Measurements from ENCODE around the gene HSD17B8.

HSD17B8 gene

DNA sequence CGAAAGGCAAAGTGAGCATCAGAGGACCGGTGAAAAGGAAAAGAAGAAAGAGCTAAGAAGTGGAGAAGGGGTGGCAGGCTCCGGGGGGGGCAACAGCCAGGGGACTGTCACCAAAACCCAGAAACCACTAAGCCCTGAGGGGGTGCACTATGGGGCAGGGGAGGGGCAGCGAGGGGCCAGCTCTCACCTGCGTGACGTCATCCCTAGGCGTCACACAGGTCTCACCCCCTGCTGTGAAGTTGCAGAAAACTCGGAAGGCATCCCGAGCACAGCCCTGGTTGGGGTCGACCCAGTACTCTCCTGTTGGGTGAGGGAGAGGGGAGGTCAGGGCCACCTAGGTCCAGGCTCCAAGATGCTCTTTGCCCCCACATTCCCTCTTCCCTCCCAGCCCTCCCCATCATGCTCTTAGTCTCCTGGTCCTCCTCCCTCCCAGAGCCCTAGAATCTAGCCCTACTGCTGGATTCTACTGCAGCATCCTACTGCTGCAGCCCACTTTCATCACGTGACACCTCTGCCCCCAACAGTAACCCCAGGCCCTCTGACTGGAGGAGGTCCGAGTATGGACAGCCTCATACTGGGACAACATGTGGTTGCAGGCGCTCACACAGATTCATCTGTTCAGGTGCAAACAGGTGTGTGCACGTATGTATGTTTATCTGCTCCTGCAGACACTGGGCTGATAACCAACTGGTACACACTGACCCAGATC, 39.6 kb upstream of the HSD17B8 start:
- no peaks in the 10 kb centered on the region for H3K36me3 ChIP-seq (ENCODE audit: control insufficient read depth in 1 of 2, insufficient read depth in 2 of 2, low read depth in 1 of 2, low read length in 2 of 2)
- H2BK12ac ChIP-seq (ENCODE audit: low read length in 2 of 2) = no peak overlapping the region
- H3K18ac ChIP-seq (ENCODE audit: low read depth in 1 of 2, low read length in 2 of 2) = no peak overlapping the region
- WGBS = 65% methylated on average over 14 of the region's 14 CpGs
- no peaks in the 10 kb centered on the region for H3K9me3 ChIP-seq (ENCODE audit: control insufficient read depth, low read length)
- H4K8ac ChIP-seq (ENCODE audit: low read length) = no peak overlapping the region
- H3K9ac ChIP-seq (ENCODE audit: low read length) = no peak overlapping the region
- H3K4ac ChIP-seq (ENCODE audit: low read depth in 1 of 2, low read length in 2 of 2) = no peak overlapping the region
- no peak overlapping the region for H3K4me2 ChIP-seq (ENCODE audit: low read length, poor library complexity, severe bottlenecking)
- H2BK5ac ChIP-seq (ENCODE audit: low read depth, low read length, poor library complexity, severe bottlenecking) = no peak overlapping the region
- H3K23ac ChIP-seq (ENCODE audit: low read length in 2 of 2) = no peak overlapping the region
- no peak overlapping the region for H2AFZ ChIP-seq (ENCODE audit: low read depth, low read length)
- peak overlapping the region; percentile 26 for H2BK15ac ChIP-seq (ENCODE audit: low read depth, poor library complexity, severe bottlenecking)
- peaks cover 13 to 24% of the 10 kb centered on the region in 2 experiments for H3K27me3 ChIP-seq (ENCODE audit: control insufficient read depth in 1 of 2, insufficient read depth in 1 of 2, low read length in 2 of 2)
- no peak overlapping the region for H4K91ac ChIP-seq (ENCODE audit: low read length)
- no peak for DNase-seq
- H2AK5ac ChIP-seq (ENCODE audit: low read length, severe bottlenecking) = no peak overlapping the region
- H3K27ac ChIP-seq (ENCODE audit: low read length, poor library complexity, severe bottlenecking) = no peak overlapping the region
- no peak overlapping the region for H3K4me3 ChIP-seq (ENCODE audit: insufficient read depth in 1 of 2, low read depth in 1 of 2, low read length in 2 of 2)
- H3K4me1 ChIP-seq (ENCODE audit: control insufficient read depth, insufficient read depth, low read depth, low read length) = peaks cover 10% of the 10 kb centered on the region
- no peak overlapping the region for H3K14ac ChIP-seq (ENCODE audit: low read length in 2 of 2)
- H2BK120ac ChIP-seq (ENCODE audit: low read depth, low read length) = no peak overlapping the region
- H3K79me1 ChIP-seq (replicated peaks; ENCODE audit: low read length, poor library complexity, severe bottlenecking) = no peaks in the 10 kb centered on the region

DNA sequence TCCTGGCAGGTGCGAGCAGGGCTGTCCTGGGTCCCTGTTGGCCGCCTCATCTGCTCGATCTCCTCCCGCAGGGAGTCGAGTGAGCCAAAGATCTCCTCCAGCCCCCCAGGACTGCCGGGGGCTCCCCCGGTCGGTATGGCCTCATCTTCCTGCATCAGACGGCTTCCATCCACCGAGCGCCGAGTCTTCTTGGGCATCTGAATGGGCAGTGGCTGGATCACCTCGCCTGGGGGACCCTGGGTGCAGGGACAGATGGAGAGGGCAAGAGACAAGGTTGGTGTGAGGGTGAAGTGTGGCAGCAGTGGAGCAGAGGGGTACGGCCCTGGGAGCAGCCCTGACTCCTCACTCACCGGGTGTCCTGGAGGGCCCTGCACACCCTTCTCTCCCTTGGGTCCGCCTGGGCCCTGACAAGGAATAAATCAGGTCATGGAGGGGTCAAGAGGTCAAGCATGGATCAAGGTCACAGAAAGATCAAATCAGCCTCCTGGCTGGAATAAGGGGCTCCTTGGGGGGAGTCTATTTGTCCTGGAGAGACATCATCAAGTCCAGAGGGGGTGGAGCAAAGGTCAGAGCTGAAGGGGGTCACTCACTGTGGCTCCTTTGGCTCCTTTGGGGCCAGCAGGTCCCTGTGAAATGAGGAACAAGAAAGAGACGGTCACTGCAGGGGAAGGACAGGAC, 38.7 kb upstream of the HSD17B8 start:
- Histone ChIP-seq H3K27me3 (ENCODE audit: control insufficient read depth in 1 of 2, insufficient read depth in 1 of 2, low read length in 2 of 2) (peaks cover 13 to 24% of the 10 kb centered on the region in 2 experiments), H2AK5ac (ENCODE audit: low read length, severe bottlenecking) (no peak overlapping the region), H4K8ac (ENCODE audit: low read length) (no peak overlapping the region), H4K91ac (ENCODE audit: low read length) (no peak overlapping the region), H3K4me3 (ENCODE audit: insufficient read depth in 1 of 2, low read depth in 1 of 2, low read length in 2 of 2) (no peak overlapping the region), H3K4me2 (ENCODE audit: low read length, poor library complexity, severe bottlenecking) (no peak overlapping the region), H3K9me3 (ENCODE audit: control insufficient read depth, low read length) (no peaks in the 10 kb centered on the region), H3K4ac (ENCODE audit: low read depth in 1 of 2, low read length in 2 of 2) (no peak overlapping the region), H2BK12ac (ENCODE audit: low read length in 2 of 2) (no peak overlapping the region), H2BK5ac (ENCODE audit: low read depth, low read length, poor library complexity, severe bottlenecking) (no peak overlapping the region), H3K14ac (ENCODE audit: low read length in 2 of 2) (no peak overlapping the region), H3K9ac (ENCODE audit: low read length) (no peak overlapping the region), H3K27ac (ENCODE audit: low read length, poor library complexity, severe bottlenecking) (no peak overlapping the region), H3K18ac (ENCODE audit: low read depth in 1 of 2, low read length in 2 of 2) (no peak overlapping the region), H2BK120ac (ENCODE audit: low read depth, low read length) (no peak overlapping the region), H3K79me1 (replicated peaks; ENCODE audit: low read length, poor library complexity, severe bottlenecking) (no peaks in the 10 kb centered on the region), H3K4me1 (ENCODE audit: control insufficient read depth, insufficient read depth, low read depth, low read length) (peaks cover 10% of the 10 kb centered on the region), H3K23ac (ENCODE audit: low read length in 2 of 2) (no peak overlapping the region), H2BK15ac (ENCODE audit: low read depth, poor library complexity, severe bottlenecking) (no peak overlapping the region), H3K36me3 (ENCODE audit: control insufficient read depth in 1 of 2, insufficient read depth in 2 of 2, low read depth in 1 of 2, low read length in 2 of 2) (no peaks in the 10 kb centered on the region), H2AFZ (ENCODE audit: low read depth, low read length) (no peak overlapping the region)
- no peak for DNase-seq
- WGBS = 86% methylated on average over 17 of the region's 17 CpGs

DNA sequence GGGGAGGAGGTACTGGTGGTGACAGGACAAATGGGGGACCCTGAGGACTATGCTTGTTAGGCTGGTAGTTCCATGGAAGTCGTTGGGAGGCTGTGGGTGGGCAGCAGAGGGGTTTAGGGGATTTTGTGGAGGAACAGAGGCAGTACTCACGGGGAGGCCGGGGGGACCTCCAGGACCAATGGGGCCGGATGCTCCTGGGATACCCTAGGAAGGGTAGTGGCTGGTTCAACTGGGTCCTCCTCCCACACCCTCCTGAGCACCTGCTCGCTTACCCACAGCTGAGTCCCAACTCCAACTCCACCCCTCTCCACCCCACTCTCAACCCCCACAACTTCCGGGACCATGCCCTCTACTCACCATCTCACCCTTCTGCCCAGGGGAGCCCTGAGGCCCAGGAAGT, 38.1 kb upstream of the HSD17B8 start:
- Histone ChIP-seq H3K36me3 (ENCODE audit: control insufficient read depth in 1 of 2, insufficient read depth in 2 of 2, low read depth in 1 of 2, low read length in 2 of 2) (no peaks in the 10 kb centered on the region), H3K4me3 (ENCODE audit: insufficient read depth in 1 of 2, low read depth in 1 of 2, low read length in 2 of 2) (no peak overlapping the region), H3K79me1 (replicated peaks; ENCODE audit: low read length, poor library complexity, severe bottlenecking) (no peaks in the 10 kb centered on the region), H3K23ac (ENCODE audit: low read length in 2 of 2) (no peak overlapping the region), H3K4me1 (ENCODE audit: control insufficient read depth, insufficient read depth, low read depth, low read length) (peaks cover 6% of the 10 kb centered on the region), H3K9me3 (ENCODE audit: control insufficient read depth, low read length) (no peaks in the 10 kb centered on the region), H3K18ac (ENCODE audit: low read depth in 1 of 2, low read length in 2 of 2) (no peak overlapping the region), H2AK5ac (ENCODE audit: low read length, severe bottlenecking) (no peak overlapping the region), H4K8ac (ENCODE audit: low read length) (no peak overlapping the region), H3K14ac (ENCODE audit: low read length in 2 of 2) (no peak overlapping the region), H3K4me2 (ENCODE audit: low read length, poor library complexity, severe bottlenecking) (no peak overlapping the region), H2BK15ac (ENCODE audit: low read depth, poor library complexity, severe bottlenecking) (no peak overlapping the region), H2BK120ac (ENCODE audit: low read depth, low read length) (no peak overlapping the region), H2AFZ (ENCODE audit: low read depth, low read length) (no peak overlapping the region), H2BK12ac (ENCODE audit: low read length in 2 of 2) (no peak overlapping the region), H3K27ac (ENCODE audit: low read length, poor library complexity, severe bottlenecking) (no peak overlapping the region), H2BK5ac (ENCODE audit: low read depth, low read length, poor library complexity, severe bottlenecking) (no peak overlapping the region), H4K91ac (ENCODE audit: low read length) (peak overlapping the region; percentile 9), H3K27me3 (ENCODE audit: control insufficient read depth in 1 of 2, insufficient read depth in 1 of 2, low read length in 2 of 2) (peaks cover 13 to 24% of the 10 kb centered on the region in 2 experiments), H3K4ac (ENCODE audit: low read depth in 1 of 2, low read length in 2 of 2) (no peak overlapping the region), H3K9ac (ENCODE audit: low read length) (no peak overlapping the region)
- no peak for DNase-seq
- 76% methylated on average over 5 of the region's 6 CpGs for WGBS

DNA sequence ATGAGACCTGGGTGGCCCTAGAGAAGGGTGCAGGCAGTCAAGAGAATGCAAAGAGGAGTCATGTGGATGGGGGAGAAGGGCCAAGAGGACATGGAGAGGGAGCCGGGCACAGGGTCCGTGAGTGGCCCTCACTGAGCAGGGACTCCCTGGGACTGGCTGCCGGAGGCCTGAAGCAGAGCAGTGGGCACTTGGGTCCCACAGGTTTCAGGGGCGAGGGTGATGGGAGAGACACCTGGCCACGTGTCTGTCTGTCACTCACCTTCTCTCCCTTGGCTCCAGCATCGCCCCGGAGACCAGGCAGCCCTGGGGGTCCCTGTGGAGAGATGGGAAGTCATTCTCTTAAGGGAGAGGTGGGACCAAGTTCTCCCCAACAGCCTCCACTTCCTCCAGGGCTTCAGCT, 37.6 kb upstream of the HSD17B8 start:
- H3K79me1 ChIP-seq (replicated peaks; ENCODE audit: low read length, poor library complexity, severe bottlenecking) = no peaks in the 10 kb centered on the region

More for the DNA sequence above, 37.6 kb upstream of the HSD17B8 start:
- H3K23ac ChIP-seq (ENCODE audit: low read length in 2 of 2) = no peak overlapping the region
- H3K27ac ChIP-seq (ENCODE audit: low read length, poor library complexity, severe bottlenecking) = no peak overlapping the region
- peaks cover 13 to 24% of the 10 kb centered on the region in 2 experiments for H3K27me3 ChIP-seq (ENCODE audit: control insufficient read depth in 1 of 2, insufficient read depth in 1 of 2, low read length in 2 of 2)
- 92% methylated on average over 4 of the region's 7 CpGs for WGBS
- H3K4me2 ChIP-seq (ENCODE audit: low read length, poor library complexity, severe bottlenecking) = no peak overlapping the region
- no peak overlapping the region for H3K4me3 ChIP-seq (ENCODE audit: insufficient read depth in 1 of 2, low read depth in 1 of 2, low read length in 2 of 2)
- H3K9ac ChIP-seq (ENCODE audit: low read length) = no peak overlapping the region
- H2BK15ac ChIP-seq (ENCODE audit: low read depth, poor library complexity, severe bottlenecking) = no peak overlapping the region
- peaks cover 3% of the 10 kb centered on the region for H3K4me1 ChIP-seq (ENCODE audit: control insufficient read depth, insufficient read depth, low read depth, low read length)
- no peak overlapping the region for H2BK120ac ChIP-seq (ENCODE audit: low read depth, low read length)
- no peaks in the 10 kb centered on the region for H3K36me3 ChIP-seq (ENCODE audit: control insufficient read depth in 1 of 2, insufficient read depth in 2 of 2, low read depth in 1 of 2, low read length in 2 of 2)
- no peak overlapping the region for H2BK12ac ChIP-seq (ENCODE audit: low read length in 2 of 2)
- DNase-seq = no peak
- H3K18ac ChIP-seq (ENCODE audit: low read depth in 1 of 2, low read length in 2 of 2) = no peak overlapping the region
- no peak overlapping the region for H2BK5ac ChIP-seq (ENCODE audit: low read depth, low read length, poor library complexity, severe bottlenecking)
- H3K4ac ChIP-seq (ENCODE audit: low read depth in 1 of 2, low read length in 2 of 2) = no peak overlapping the region
- H3K14ac ChIP-seq (ENCODE audit: low read length in 2 of 2) = no peak overlapping the region
- no peak overlapping the region for H4K8ac ChIP-seq (ENCODE audit: low read length)
- H2AFZ ChIP-seq (ENCODE audit: low read depth, low read length) = no peak overlapping the region
- H2AK5ac ChIP-seq (ENCODE audit: low read length, severe bottlenecking) = no peak overlapping the region
- H4K91ac ChIP-seq (ENCODE audit: low read length) = no peak overlapping the region
- H3K9me3 ChIP-seq (ENCODE audit: control insufficient read depth, low read length) = no peaks in the 10 kb centered on the region

Data from mesenchymal stem cell (in vitro differentiated cells and primary cell).